GM10266 (cell line): Measurements from ENCODE around the gene TACC3.

ENCODE experiments used
- DNase-seq: peaks from one replicate; pipeline ENCODE4 v3.0.0; 2012; ENCODE audit errors: extremely low spot score
- CTCF ChIP-seq: IDR thresholded peaks from 2 replicates; pipeline ENCODE4 v1.5.1; 2012; ENCODE audit warnings: mild to moderate bottlenecking, low read depth; ENCODE audit not compliant: control insufficient read depth, insufficient read depth; ENCODE audit errors: missing control alignments

TACC3 gene

DNA sequence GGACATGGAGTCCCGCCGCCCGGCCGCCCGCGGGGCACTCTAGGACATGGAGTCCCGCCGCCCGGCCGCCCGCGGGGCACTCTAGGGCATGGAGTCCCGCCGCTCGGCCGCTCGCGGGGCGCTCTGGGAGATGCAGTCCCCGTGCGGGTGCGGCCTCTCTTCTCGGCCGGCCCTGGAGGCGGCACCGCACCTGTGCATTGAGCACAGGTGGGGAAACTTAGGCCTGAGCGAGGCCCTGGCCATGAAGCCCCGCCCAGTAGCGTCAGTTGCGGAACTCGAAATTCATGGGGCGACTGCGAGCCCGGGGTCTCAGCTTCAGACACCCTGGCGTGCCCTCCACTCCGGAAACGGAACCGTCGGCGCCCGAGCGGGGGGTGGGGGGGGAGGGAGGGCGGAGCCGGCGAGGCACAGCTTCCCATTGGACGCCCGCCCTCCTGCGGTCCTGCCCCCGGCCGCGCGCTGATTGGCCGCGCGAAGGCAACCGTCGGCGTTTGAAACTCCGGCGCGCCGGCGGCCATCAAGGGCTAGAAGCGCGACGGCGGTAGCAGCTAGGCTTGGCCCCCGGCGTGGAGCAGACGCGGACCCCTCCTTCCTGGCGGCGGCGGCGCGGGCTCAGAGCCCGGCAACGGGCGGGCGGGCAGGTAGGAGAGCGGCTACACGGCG is at the start of gene TACC3, which contains the start of gene TMEM129:
TSS of gene TACC3 (plus strand) at position 519 of the 663 bp plus-strand sequence. CDS start 1,901 bp downstream, outside the sequence.
TSS of gene TMEM129 (minus strand) at position 321 of the 663 bp plus-strand sequence. CDS start 486 bp downstream, outside the sequence.
- peak; percentile 100 for DNase-seq
- TF ChIP-seq CTCF: no peak

DNA sequence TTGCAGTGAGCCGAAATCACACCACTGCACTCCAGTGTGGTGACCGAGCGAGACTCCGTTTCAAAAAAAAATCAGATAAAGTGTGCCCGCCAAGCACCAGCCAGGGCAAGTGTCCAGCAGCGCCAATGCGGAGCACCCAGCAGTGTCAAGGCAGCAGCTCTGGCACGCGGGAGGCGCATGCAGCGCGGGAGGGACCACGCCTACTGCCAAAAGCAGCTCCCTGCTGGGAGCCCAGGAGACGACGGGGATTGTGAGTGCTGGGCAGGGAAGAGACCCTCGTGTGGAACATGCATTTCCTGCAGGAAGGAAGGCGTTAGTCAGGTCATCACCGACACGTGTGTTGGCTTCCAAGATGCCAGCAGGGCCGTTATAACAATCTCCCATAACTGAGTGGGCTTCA is 47.6 kb upstream of the TACC3 start:
- TF ChIP-seq CTCF: no peak
- DNase-seq: no peak

DNA sequence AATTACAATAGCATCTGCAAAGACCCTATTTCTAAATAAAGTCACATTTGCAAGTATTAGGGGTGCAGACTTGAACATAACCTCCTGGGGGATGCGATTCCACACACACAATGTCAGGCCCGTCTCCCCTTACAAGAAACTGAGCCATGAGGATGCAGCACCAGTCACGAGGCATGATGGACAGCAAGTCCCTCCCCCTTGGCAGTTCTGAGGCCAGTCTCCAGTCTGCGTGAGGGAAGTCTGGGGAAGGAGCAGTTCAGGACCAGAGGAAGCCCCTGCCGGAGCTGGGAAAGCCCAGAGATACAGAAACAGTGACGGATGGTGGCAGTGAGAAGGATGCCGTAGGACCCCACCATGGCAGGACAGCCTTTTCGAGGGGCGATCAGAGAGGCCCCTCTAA is 46.6 kb upstream of the TACC3 start:
- TF ChIP-seq CTCF: no peak
- no peak for DNase-seq

- no peak for TF ChIP-seq CTCF
- DNase-seq: no peak
Measured at GRCh38 chr4:1675136-1675801, 46.1 kb upstream of the TACC3 start.

DNA sequence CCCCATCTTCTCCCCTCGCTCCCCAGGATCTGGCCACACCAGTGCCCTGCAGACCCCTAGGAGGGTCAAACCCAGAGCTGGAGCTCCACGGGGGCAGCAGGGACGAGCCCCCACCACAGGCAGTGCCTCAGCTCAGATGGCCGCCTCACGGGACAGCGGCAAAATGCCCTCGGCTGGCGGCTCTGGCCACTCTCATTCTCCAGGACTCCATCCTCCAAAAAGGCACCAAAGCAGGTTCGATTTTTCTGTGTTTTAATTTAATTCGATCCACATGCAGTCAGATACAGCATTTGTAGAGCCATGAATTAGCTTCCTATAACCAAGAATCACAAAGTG is 45.6 kb upstream of the TACC3 start:
- TF ChIP-seq CTCF: no peak
- no peak for DNase-seq

DNA sequence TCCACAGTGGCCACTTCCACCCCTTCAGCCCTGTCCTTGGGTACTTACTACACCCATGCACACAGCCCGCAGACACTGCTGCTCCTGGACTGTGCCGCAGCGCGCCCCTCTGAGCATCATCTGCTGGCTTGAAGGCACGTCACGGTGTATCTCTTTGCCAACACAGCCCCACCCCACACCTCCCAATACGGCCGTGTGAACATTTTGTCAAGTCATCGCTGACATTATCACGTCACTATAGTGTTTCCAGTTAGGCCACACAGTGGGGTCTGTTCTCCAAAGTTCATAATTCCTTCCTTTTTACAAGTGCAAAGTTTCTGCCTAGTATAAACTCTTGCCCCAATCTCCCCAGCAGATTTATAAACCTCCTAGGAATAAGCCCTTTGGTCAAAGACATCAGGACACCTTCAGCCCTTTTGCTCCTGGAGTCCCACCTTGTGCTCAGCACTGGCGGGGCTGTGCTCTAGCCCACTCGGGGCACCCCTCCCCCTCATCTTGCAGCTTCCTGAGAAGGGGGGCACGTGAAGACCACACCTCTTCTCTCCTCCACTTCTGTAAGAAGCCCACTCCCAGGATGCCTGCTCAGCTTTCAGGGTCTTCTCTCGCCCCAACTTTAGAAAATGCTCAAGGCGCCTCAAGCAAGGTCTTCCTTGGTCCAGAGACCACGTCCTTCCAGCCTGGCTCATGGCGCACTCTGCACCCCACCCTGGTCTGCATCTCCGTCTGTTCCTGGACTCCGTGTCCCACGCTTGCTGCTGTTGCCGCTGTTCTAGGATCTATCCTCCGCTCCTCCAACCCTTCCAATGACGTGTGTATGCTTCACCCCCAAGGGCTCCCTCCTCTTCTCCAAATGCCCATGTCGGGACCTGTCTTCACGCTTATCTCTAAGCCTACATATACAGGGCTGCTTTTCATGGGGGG is 44.5 kb upstream of the TACC3 start:
- DNase-seq: no peak

More for the DNA sequence above, 44.5 kb upstream of the TACC3 start:
- no peak for TF ChIP-seq CTCF
